GM12872 (cell line): Measurements from ENCODE around the gene OPA3.

ENCODE experiments used
- CTCF ChIP-seq: IDR thresholded peaks from 3 replicates; pipeline ENCODE4 v1.5.1; 2011; ENCODE audit warnings: low read depth, mild to moderate bottlenecking, low read length, moderate library complexity; ENCODE audit not compliant: insufficient read depth

The OPA3 gene

DNA sequence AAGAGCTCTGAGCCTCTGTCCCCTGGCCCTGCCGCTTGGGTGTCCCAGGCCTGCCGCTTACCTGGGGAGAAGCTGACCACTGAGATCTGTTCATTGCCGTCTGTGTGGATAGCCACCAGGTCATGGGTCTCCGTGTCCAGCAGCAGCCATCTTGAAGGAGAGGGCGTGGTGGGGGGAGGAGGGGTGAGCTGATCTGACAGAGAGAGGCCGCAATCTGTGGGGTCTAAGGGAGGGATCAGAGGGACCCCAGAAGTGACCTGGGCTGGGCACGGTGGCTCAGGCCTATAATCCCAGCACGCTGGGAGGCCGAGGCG lies 32.1 kb upstream of the OPA3 start:
- no peak for TF ChIP-seq CTCF

GRCh38 chr19:45615795-45616703 lies 31.4 kb upstream of the OPA3 start:
- TF ChIP-seq CTCF = no peak

- no peak for TF ChIP-seq CTCF
These were observed 29.5 kb upstream of the OPA3 start for GRCh38 chr19:45613926-45614725.

GRCh38 chr19:45608948-45609347 lies 24.3 kb upstream of the OPA3 start:
- TF ChIP-seq CTCF = no peak

DNA sequence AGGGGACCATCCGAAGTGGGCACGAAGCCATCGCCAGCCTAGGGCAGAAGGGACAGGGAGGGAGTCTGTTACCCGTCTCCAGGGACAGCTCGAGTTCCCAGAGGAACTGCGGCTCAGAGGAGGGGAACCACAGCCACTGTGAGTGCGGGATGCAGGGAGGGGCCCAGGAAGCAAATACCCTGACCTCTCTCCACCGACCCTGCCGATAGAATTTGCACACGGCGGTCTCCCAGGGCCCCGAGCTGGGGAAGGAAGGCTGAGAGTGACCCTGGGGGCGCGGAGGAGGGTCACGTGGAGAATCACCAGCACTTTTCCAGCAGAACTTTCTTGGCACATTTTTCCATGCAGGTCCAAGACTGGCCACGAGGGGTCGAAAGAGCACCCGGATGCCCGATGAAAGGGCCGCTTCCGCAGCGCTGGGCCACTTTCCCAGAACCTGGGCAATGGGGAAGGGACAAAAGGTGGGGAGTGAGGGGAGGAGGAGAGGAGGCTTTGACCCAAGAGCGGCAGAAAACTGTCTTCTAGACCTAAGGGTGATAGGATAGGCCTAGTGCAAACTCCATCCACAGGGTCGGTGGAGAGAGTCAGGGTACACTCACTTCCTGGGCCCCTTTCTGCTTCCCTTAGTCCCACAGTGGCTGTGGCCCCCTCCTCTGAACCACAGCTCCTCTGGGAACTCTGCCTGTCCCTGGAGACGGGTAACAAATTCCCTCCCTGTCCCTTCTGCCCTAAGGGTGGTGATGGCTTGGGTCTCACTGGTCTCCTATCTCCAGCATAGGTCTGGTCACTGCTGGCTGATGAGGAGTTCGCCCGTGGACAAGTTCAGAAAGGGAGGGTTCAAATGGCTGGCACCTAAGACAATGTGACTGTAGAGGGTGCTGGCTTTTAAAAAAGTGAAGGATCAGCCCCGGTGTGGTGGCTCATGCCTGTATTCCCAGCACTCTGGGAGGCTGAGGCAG lies 22.7 kb upstream of the OPA3 start:
- TF ChIP-seq CTCF = peak; percentile 93

GRCh38 chr19:45601524-45602374 lies 17.1 kb upstream of the OPA3 start, which contains the start of gene GPR4:
Gene GPR4, minus strand, starts transcription at chr19:45602212. Its CDS starts 10,346 bp downstream, at chr19:45591866.
- TF ChIP-seq CTCF = no peak
